HEK293T (cell line): ENCODE data around the gene OR51A7.

Source experiments
- CTCF ChIA-PET: fragments of 350-600 bp; formaldehyde crosslinking; extraction: SDS; loops from one replicate; lab custom pipeline; 2021; ENCODE audit warnings: antibody characterized with exemption, inconsistent platforms; lab: Yijun Ruan, JAX
- POLR2A ChIA-PET: fragments of 350-600 bp; formaldehyde crosslinking; extraction: SDS; loops from one replicate; lab custom pipeline; 2020; ENCODE audit warnings: antibody characterized with exemption, inconsistent platforms; lab: Yijun Ruan, JAX
- DNase-seq: peaks from one replicate; pipeline ENCODE4 v3.0.0; 2012; ENCODE audit warnings: mixed read lengths; ENCODE audit errors: extremely low spot score
- ARNT ChIP-seq: fragments of 450-650 bp; IDR thresholded peaks from 2 replicates; pipeline ENCODE4 v1.6.1; 2017; ENCODE audit warnings: mild to moderate bottlenecking
- BHLHE40 ChIP-seq: fragments of 450-650 bp; IDR thresholded peaks from 2 replicates; pipeline ENCODE4 v1.6.1; 2016; ENCODE audit warnings: mild to moderate bottlenecking, moderate library complexity, borderline replicate concordance
- CTBP1 ChIP-seq: fragments of 450-650 bp; IDR thresholded peaks from 2 replicates; pipeline ENCODE4 v1.6.1; 2016; ENCODE audit warnings: borderline replicate concordance
- ELF4 ChIP-seq: fragments of 450-650 bp; IDR thresholded peaks from 2 replicates; pipeline ENCODE4 v1.6.1; 2017; ENCODE audit warnings: antibody characterized with exemption
- FOXA1 ChIP-seq: fragments of 450-650 bp; IDR thresholded peaks from 2 replicates; pipeline ENCODE4 v1.6.1; 2016; ENCODE audit warnings: mild to moderate bottlenecking
- FOXK2 ChIP-seq: fragments of 450-650 bp; IDR thresholded peaks from 2 replicates; pipeline ENCODE4 v1.6.1; 2016; ENCODE audit warnings: mild to moderate bottlenecking
- FOXM1 ChIP-seq: fragments of 450-650 bp; IDR thresholded peaks from 2 replicates; pipeline ENCODE4 v1.6.1; 2017; ENCODE audit warnings: mild to moderate bottlenecking, borderline replicate concordance
- HDGF ChIP-seq: fragments of 450-650 bp; IDR thresholded peaks from 2 replicates; pipeline ENCODE4 v1.6.1; 2017; ENCODE audit warnings: antibody characterized with exemption, borderline replicate concordance
- L3MBTL2 ChIP-seq: fragments of 450-650 bp; conservative IDR thresholded peaks from 2 replicates; pipeline ENCODE4 v1.6.1; 2016; ENCODE audit warnings: mild to moderate bottlenecking
- LEF1 ChIP-seq: fragments of 450-650 bp; IDR thresholded peaks from 2 replicates; pipeline ENCODE4 v1.6.1; 2017; ENCODE audit warnings: mild to moderate bottlenecking, borderline replicate concordance
- NFRKB ChIP-seq: fragments of 450-650 bp; IDR thresholded peaks from 2 replicates; pipeline ENCODE4 v1.6.1; 2016; ENCODE audit warnings: mild to moderate bottlenecking, moderate library complexity
- SP1 ChIP-seq: fragments of 450-650 bp; IDR thresholded peaks from 2 replicates; pipeline ENCODE4 v1.6.1; 2017
- SUZ12 ChIP-seq: fragments of 450-650 bp; IDR thresholded peaks from 2 replicates; pipeline ENCODE4 v1.6.1; 2016; ENCODE audit warnings: mild to moderate bottlenecking
- TARDBP ChIP-seq: fragments of 450-650 bp; IDR thresholded peaks from 2 replicates; pipeline ENCODE4 v1.6.1; 2016
- ZNF384 ChIP-seq: fragments of 450-650 bp; IDR thresholded peaks from 2 replicates; pipeline ENCODE4 v1.6.1; 2016
- TF ChIP-seq, protein P1 (sequence below): fragments of 450-650 bp; IDR thresholded peaks from 2 replicates; pipeline ENCODE4 v1.6.1; 2016

Gene OR51A7

DNA sequence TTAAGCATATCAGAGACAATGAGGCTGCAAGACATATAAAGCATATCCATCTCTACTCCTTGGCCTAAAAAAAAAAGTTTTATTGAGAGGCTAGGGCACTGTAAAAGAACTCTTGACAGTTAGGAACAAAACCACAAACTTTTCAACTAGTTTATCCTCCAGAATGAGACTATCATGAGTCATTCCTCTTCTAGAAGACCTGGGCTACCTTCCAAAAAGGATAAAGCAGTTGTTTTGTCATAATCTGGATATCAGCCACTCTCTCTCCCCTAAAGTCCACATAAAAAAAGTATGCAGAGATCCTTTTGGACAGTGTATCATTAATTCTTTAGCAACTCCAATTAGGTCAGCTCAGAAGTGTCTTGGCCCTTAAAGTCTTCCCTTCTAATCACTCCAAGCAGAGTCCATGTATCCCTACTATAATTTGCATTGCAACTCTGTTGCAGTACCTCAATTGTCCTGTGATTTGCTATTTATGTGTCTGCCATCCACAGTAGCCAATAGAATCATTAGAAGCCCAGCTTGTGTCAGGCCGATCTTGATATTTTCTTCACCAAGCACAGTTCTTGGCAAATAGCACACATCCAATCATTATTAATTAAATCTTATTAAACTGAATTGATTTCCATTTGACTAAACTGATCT lies 11.5 kb upstream of the OR51A7 start:
- ChIA-PET POLR2A (no interaction called here), CTCF (no interaction called here)
- TF ChIP-seq LEF1: no peak
- no peak for TF ChIP-seq FOXA1
- no peak for TF ChIP-seq ARNT
- TF ChIP-seq, protein P1, sequence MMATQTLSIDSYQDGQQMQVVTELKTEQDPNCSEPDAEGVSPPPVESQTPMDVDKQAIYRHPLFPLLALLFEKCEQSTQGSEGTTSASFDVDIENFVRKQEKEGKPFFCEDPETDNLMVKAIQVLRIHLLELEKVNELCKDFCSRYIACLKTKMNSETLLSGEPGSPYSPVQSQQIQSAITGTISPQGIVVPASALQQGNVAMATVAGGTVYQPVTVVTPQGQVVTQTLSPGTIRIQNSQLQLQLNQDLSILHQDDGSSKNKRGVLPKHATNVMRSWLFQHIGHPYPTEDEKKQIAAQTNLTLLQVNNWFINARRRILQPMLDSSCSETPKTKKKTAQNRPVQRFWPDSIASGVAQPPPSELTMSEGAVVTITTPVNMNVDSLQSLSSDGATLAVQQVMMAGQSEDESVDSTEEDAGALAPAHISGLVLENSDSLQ: no peak
- no peak for TF ChIP-seq ZNF384
- TF ChIP-seq NFRKB: no peak
- no peak for TF ChIP-seq HDGF
- no peak for TF ChIP-seq SP1
- TF ChIP-seq ELF4: no peak
- TF ChIP-seq SUZ12: no peak
- TF ChIP-seq FOXM1: no peak
- TF ChIP-seq BHLHE40: no peak
- TF ChIP-seq FOXK2: no peak
- no peak for TF ChIP-seq TARDBP
- no peak for TF ChIP-seq L3MBTL2
- no peak for TF ChIP-seq CTBP1
- DNase-seq: no peak

DNA sequence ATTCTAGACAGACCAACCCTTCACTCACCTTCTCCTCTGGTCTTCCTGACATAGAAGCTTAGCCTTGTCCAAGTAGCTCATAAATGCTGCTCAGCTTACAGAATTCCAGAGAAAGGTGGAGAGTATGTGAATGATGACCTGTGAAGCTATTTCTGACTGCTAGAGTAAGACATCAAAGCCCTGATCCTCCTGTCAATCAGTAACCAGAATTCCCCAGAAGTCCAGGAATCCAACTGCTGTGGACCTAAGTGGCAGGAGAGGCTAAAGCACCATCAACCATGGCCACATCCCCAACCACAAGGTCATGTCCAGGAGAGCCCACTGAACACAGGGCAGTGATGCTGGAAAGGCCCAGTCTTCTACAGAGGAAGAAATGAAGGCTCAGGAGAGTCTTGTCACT lies 13.0 kb downstream of the OR51A7 start:
- CTCF ChIA-PET: no interaction called here
- TF ChIP-seq FOXK2 (no peak), SUZ12 (no peak), HDGF (no peak), L3MBTL2 (no peak), LEF1 (no peak)
- POLR2A ChIA-PET: no interaction called here
- no peak for DNase-seq

DNA sequence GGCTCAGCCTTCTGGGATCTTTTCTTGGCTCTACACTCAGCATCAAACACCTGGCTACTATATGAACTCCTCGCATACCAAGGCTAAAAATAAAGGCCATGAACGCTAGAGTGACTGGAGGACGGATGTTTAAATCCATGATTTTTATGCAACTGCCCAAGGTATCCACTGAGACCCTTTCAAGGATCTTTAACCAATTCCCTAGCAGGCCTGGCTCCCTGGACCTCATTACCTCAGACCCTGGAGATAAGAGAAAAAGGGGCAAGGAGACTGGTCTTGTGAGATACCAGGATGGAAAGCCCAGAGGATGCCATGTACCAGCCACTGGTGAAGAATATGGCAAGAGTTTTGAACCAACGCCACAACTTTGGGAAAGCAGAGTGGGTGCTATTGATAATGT lies 15.7 kb downstream of the OR51A7 start, which contains the start of gene OR51G2:
Gene OR51G2, minus strand, starts transcription at position 101 of the 400 bp plus-strand sequence. CDS start 3,687 bp downstream, outside the sequence.
- POLR2A ChIA-PET: no interaction called here
- CTCF ChIA-PET: interaction anchor here (0.7 kb wide), 1 partner anchor 69 kb away, joined by 4 read pairs; no protein-coding TSS in a partner anchor
- TF ChIP-seq LEF1 (no peak), ZNF384 (no peak), BHLHE40 (no peak), FOXK2 (no peak), L3MBTL2 (no peak), FOXM1 (no peak), HDGF (no peak)
- TF ChIP-seq, protein P1: no peak
- DNase-seq: no peak

DNA sequence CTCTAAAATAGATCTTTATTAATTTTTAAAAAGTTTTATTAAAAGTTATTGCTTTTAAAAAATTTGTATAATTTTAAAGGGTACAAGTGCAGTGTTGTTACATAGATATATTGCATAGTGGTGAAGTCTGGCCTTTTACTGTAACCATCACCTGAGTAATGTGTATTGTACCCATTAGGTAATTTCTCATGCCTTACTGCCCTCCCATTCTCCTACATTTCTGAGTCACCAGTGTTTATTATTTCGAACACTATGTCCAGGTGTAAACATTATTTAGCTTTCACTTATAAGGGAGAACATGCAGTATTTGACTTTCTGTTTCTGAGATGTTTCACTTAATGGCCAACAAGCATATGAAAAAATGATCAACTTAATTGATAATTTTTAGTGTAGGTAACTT lies 18.2 kb downstream of the OR51A7 start:
- POLR2A ChIA-PET: no interaction called here
- TF ChIP-seq SP1 (no peak), FOXK2 (no peak), ZNF384 (no peak), SUZ12 (no peak), BHLHE40 (no peak), ELF4 (no peak), NFRKB (no peak), HDGF (no peak), FOXA1 (no peak), FOXM1 (no peak)
- TF ChIP-seq, protein P1: no peak
- no peak for DNase-seq
- CTCF ChIA-PET: no interaction called here

DNA sequence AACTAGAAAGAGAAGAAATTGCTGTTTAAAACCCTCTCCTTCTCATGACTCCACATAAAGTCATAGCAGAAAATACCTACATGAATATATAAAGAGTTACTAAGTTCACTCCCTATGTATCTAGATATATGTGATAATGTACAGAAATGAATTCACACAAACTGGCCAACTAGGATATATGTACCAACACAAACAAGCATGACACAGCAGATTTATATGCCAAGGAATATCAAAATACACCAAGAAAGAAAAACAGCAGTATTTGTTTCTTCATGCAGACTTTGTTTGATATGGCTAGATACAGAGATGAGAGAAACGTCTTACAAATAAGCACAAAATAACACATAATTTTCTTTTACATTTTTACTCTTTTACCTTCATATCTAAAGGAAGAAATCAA lies 18.7 kb downstream of the OR51A7 start:
- CTCF ChIA-PET: no interaction called here
- POLR2A ChIA-PET: no interaction called here
- DNase-seq: no peak
- TF ChIP-seq SP1: no peak
- TF ChIP-seq ELF4: no peak
- TF ChIP-seq ARNT: no peak
- TF ChIP-seq SUZ12: no peak
- TF ChIP-seq BHLHE40: no peak
- no peak for TF ChIP-seq TARDBP
- no peak for TF ChIP-seq FOXK2
- no peak for TF ChIP-seq FOXA1
- no peak for TF ChIP-seq FOXM1
- no peak for TF ChIP-seq CTBP1
- no peak for TF ChIP-seq LEF1

DNA sequence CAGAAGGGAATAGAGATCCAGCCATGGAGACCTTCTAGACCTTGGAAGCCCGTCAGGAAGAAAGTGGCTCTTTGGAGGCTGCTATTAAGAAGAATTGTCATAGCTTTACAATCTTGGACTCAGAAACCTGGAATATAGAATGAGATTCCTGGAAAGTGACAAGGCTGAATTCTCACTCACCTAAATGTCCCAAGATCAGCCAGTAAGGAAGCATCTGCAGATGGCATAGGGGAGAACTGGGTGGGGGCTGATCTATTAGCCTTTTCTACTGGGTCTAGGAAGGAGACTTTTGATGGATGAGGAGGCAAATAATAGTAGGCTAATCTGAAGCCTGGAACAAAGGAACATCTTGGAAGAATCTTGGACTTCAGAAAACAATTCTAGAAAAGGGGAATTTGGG lies 20.7 kb downstream of the OR51A7 start, which contains the start of gene OR51G1:
Gene OR51G1, minus strand, starts transcription at position 101 of the 400 bp plus-strand sequence. Its CDS starts 0 bp downstream, at position 101.
- DNase-seq: no peak
- ChIA-PET CTCF (no interaction called here), POLR2A (no interaction called here)
- TF ChIP-seq HDGF (no peak), NFRKB (no peak), LEF1 (no peak), BHLHE40 (no peak), ZNF384 (no peak), ELF4 (no peak), FOXK2 (no peak), TARDBP (no peak), FOXA1 (no peak), SP1 (no peak), ARNT (no peak), SUZ12 (no peak), FOXM1 (no peak), CTBP1 (no peak)
- TF ChIP-seq, protein P1: no peak
